Chondrocyte (in vitro differentiated cells): ENCODE measurements around the gene RTN4RL1. TPM values are rescaled to one million over a fixed set of nuclear protein-coding genes. Genes with fewer than 3 reads are reported as not detected.

Experiments used
- DNase-seq: peaks from one replicate; pipeline ENCODE4 v3.0.0; 2021; ENCODE audit warnings: mixed read lengths, low spot score
- H3K27ac Mint-ChIP-seq: one replicate; pipeline ENCODE4 v1.8.0; 2021; ENCODE audit warnings: mild to moderate bottlenecking, moderate library complexity, mixed read lengths; ENCODE audit not compliant: unreplicated experiment
- H3K27me3 Mint-ChIP-seq: 2 replicates; pipeline ENCODE4 v1.8.0; 2021; ENCODE audit warnings: low read depth, mixed read lengths
- H3K36me3 Mint-ChIP-seq: 2 replicates; pipeline ENCODE4 v1.8.0; 2021; ENCODE audit warnings: low read depth, mixed read lengths
- H3K4me1 Mint-ChIP-seq: 2 replicates; pipeline ENCODE4 v1.8.0; 2021; ENCODE audit warnings: low read depth, mild to moderate bottlenecking, mixed read lengths
- H3K4me3 Mint-ChIP-seq: one replicate; pipeline ENCODE4 v1.8.0; 2021; ENCODE audit warnings: mild to moderate bottlenecking, moderate library complexity, mixed read lengths; ENCODE audit not compliant: unreplicated experiment
- H3K9me3 Mint-ChIP-seq: 2 replicates; pipeline ENCODE4 v1.8.0; 2021; ENCODE audit warnings: low read depth, mixed read lengths
- total RNA-seq: library from RNA; stranded (reverse); gene quantifications from 3 replicates; pipeline ENCODE4 v1.2.1, GENCODE V29; 2021
- TF ChIP-seq, protein P1 (sequence below): fragments of 200-600 bp; sonication (generic); IDR thresholded peaks from 2 replicates; pipeline ENCODE4 v1.5.0; 2021; ENCODE audit warnings: antibody characterized with exemption, mild to moderate bottlenecking, moderate library complexity

The RTN4RL1 gene
- total RNA-seq, 1 donor from 2014 or later = 0.47 TPM

DNA sequence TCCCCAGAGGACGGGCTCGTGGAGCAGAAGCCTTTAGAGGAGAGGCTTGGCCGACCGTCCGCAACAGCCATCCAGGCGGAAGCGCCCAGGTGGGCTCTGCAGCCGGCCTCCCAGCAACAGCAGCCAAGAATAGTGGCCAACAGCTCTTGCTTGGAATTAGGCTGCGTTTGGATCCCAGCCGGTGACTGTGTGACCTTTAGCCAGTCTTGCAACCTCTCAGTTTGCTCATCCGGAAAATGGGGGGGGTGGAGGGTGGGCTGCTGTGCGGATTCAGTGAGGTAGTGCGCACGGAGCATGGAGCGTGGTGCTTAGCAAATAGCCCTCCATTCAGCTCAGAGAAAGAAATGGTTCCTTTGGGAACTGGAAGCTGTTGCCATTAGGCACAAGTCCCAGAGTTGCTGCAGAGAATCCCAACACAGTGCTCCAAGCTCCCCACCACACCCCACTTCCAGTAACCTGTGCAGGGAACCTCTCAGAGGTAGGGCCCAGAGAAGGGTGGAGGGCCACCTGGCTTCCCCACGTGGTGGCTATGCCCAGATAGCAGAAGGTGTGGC is 46.7 kb downstream of the RTN4RL1 start:
- no peaks in the 10 kb centered on the region for H3K9me3 Mint-ChIP-seq
- no peak overlapping the region for H3K27ac Mint-ChIP-seq
- TF ChIP-seq, protein P1, sequence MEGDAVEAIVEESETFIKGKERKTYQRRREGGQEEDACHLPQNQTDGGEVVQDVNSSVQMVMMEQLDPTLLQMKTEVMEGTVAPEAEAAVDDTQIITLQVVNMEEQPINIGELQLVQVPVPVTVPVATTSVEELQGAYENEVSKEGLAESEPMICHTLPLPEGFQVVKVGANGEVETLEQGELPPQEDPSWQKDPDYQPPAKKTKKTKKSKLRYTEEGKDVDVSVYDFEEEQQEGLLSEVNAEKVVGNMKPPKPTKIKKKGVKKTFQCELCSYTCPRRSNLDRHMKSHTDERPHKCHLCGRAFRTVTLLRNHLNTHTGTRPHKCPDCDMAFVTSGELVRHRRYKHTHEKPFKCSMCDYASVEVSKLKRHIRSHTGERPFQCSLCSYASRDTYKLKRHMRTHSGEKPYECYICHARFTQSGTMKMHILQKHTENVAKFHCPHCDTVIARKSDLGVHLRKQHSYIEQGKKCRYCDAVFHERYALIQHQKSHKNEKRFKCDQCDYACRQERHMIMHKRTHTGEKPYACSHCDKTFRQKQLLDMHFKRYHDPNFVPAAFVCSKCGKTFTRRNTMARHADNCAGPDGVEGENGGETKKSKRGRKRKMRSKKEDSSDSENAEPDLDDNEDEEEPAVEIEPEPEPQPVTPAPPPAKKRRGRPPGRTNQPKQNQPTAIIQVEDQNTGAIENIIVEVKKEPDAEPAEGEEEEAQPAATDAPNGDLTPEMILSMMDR = no peak
- no peak for DNase-seq
- peaks cover 2% of the 10 kb centered on the region for H3K36me3 Mint-ChIP-seq
- peaks cover 3% of the 10 kb centered on the region for H3K27me3 Mint-ChIP-seq
- no peaks in the 10 kb centered on the region for H3K4me1 Mint-ChIP-seq
- H3K4me3 Mint-ChIP-seq = no peak overlapping the region

DNA sequence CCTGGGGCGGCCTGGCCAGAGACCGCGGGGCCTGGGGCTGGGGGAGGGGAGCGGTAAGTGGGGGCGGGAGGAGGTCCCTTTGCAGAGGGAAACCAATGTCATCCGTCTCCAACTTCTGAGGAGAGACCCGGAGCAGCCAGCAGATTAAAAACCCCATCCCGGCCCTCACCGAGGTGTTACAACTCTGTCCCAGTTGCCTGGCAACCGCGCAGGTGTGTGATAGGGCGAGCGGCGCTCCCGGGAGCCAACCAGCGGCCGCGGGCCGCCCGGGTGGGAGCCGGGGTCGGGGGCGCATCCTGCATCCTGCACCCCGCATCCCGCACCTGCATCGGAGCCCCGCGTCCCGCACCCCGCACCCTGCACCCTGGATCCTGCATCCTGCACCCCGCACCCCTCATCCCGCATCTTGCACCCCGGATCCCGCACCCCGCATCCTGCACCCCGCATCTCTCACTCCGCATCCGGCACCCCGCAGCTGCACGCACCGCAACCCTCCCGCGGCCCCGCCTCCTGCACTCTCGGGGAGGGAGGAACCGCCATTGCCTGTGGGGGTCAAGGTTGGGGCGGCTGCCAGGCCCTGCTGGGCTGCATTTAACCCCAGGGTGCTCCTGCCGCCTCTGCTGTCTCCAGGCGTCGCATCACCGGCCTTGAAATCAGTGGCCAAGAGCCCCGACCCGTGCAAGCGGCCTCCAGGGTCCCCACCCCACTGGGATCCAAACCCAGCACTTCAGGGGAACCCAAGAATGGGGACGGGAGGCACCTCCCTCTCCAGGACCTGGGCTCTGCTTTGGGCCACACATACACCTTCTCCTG is 47.3 kb downstream of the RTN4RL1 start:
- no peak overlapping the region for H3K27ac Mint-ChIP-seq
- no peaks in the 10 kb centered on the region for H3K9me3 Mint-ChIP-seq
- no peak for DNase-seq
- H3K4me1 Mint-ChIP-seq = peaks cover 2% of the 10 kb centered on the region
- TF ChIP-seq, protein P1 = no peak
- peaks cover 2% of the 10 kb centered on the region for H3K36me3 Mint-ChIP-seq
- no peak overlapping the region for H3K4me3 Mint-ChIP-seq
- peaks cover 3% of the 10 kb centered on the region for H3K27me3 Mint-ChIP-seq

DNA sequence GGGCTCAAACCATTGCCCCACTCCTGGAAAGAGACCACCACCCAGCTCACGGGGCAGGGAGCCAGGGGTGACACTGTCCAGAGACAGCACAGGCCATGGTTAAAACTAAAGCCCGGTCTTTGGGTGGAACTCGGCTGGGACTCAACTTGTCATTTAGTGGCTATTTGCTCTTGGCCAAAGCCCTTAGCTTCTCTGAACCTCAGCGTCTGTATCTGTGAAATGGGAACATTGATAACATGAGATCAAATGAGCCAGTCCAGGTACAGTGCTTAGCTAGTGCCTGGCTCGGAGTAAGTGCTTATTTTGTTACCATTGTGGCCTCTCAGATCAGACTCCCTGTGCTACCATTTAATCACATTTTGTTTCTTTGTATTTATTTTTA is 48.5 kb downstream of the RTN4RL1 start:
- Mint-ChIP-seq H3K27me3 (peaks cover 8% of the 10 kb centered on the region), H3K27ac (no peak overlapping the region), H3K4me1 (peaks cover 7% of the 10 kb centered on the region), H3K36me3 (peaks cover 2% of the 10 kb centered on the region), H3K4me3 (no peak overlapping the region), H3K9me3 (no peaks in the 10 kb centered on the region)
- DNase-seq = no peak
- TF ChIP-seq, protein P1 = no peak

DNA sequence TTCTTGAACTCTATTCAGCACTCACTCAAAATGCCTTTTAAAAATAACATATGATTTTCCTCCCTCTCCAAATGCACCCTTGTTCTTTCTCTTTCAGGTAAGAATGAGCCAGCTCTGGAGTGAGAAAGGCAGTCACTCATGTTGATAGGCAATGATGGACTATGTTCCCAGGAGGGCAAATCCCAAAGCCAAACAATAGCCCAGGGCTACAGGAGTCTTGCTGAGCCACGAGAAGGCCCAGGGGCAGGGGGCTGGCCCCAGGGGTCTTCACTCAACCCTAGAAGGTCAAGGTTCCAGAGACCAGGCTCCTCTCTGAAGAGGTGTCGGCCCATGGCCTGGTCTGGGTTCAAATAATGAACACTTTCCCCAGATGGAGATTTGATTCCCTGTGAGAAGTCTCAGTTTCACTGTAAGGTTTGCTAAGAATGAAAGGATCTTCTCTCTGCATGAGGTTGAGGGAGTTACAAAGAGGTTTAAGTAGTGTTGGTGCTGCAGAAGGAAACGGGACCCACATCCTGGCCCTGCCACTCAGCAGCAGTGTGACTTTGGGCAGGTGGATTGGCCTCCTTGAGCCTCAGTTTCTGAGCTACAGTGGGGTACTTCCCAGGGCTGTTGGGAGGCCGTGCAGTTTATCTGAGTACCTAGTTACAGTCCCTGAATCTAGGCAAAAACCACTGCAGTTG is 49.0 kb downstream of the RTN4RL1 start:
- H3K9me3 Mint-ChIP-seq = no peaks in the 10 kb centered on the region
- H3K27me3 Mint-ChIP-seq = peaks cover 8% of the 10 kb centered on the region
- H3K36me3 Mint-ChIP-seq = peaks cover 2% of the 10 kb centered on the region
- peaks cover 7% of the 10 kb centered on the region for H3K4me1 Mint-ChIP-seq
- TF ChIP-seq, protein P1 = no peak
- no peak overlapping the region for H3K27ac Mint-ChIP-seq
- no peak for DNase-seq
- no peak overlapping the region for H3K4me3 Mint-ChIP-seq

DNA sequence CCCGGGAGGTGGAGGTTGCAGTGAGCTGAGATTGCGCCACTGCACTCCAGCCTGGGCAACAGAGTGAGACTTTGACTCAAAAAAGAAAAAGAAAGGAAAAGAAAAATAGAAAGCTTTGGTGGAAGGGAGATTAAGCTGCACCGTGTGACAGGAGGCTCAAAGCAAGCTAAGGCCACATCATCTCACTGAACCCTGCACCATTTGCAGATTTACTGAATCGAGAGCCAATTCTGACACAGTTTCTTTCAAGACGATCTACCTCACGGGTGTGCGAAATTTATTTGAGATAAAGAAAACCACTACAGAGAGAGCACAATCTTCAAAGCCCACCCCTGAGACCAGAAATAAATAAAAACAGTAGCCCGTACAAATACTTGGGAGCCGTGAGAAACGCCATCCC is 49.6 kb downstream of the RTN4RL1 start:
- H3K4me3 Mint-ChIP-seq = no peak overlapping the region
- DNase-seq = no peak
- TF ChIP-seq, protein P1 = no peak
- H3K9me3 Mint-ChIP-seq = no peaks in the 10 kb centered on the region
- H3K27ac Mint-ChIP-seq = no peak overlapping the region
- H3K27me3 Mint-ChIP-seq = peaks cover 14% of the 10 kb centered on the region
- peaks cover 7% of the 10 kb centered on the region for H3K4me1 Mint-ChIP-seq
- H3K36me3 Mint-ChIP-seq = peaks cover 2% of the 10 kb centered on the region
